IPS DF 6.9 (cell line): ENCODE results near the gene KRT83.

Experiments
- DNase-seq: peaks from one replicate; pipeline ENCODE4 v3.0.0-alpha.2; 2013; ENCODE audit warnings: low read depth, low spot score
- H3K27ac ChIP-seq: one replicate; pipeline ENCODE4 v1.5.1; 2013; ENCODE audit warnings: low read length, control low read depth
- H3K27me3 ChIP-seq: 2 replicates; pipeline ENCODE4 v1.6.1; 2013; ENCODE audit warnings: mild to moderate bottlenecking, low read length; ENCODE audit not compliant: control insufficient read depth, insufficient read depth
- H3K36me3 ChIP-seq: 2 replicates; pipeline ENCODE4 v1.6.1; 2013; ENCODE audit warnings: low read length; ENCODE audit not compliant: control insufficient read depth, insufficient read depth
- H3K4me1 ChIP-seq: 2 replicates; pipeline ENCODE4 v1.6.1; 2013; ENCODE audit warnings: low read length; ENCODE audit not compliant: control insufficient read depth, insufficient read depth
- H3K4me3 ChIP-seq: 2 replicates; pipeline ENCODE4 v1.5.1; 2013; ENCODE audit warnings: mild to moderate bottlenecking, low read length
- H3K9me3 ChIP-seq: 2 replicates; pipeline ENCODE4 v1.6.1; 2013; ENCODE audit warnings: low read length, inconsistent platforms; ENCODE audit not compliant: control insufficient read depth, insufficient read depth
- WGBS: extraction: QIAGEN DNeasy Blood & Tissue Kit; methylation state at CpG from one replicate; pipeline ENCODE4 v1.1.7; 2013; ENCODE audit warnings: mixed read lengths, missing lambda C conversion rate; ENCODE audit not compliant: insufficient read length, insufficient coverage; 5-methylcytosine and 5-hydroxymethylcytosine counted together

Gene KRT83

DNA sequence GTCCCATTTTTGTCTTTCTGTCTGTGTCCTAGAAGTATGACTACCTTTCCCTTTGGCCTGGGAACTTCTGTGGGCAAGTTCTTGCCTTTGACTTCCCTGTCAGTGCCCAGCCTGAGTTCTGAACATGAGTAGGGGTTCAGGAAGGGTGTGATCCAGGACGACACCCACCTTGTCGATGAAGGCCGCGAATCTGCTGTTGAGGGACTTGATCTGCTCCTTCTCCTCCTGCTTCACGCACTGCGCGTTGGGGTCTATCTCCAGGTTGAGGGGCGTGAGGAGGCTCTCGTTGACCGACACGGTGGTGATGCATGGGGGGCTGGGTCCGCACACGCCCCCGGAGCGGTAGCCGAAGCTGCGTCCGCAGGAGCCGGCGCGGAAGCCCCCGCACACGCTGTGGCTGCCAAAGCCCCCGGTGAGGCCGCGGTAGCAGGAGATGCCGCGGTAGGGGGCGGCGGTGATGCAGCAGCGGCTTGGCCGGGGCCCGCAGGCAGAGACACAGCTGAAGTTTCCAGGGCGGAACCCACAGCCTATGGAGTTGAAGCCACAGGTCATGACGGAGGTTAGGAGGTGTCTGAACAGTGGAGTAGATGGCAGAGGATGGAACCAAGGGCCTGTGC, at the start of gene KRT83:
Gene KRT83, minus strand, starts transcription at position 615 of the 617 bp plus-strand sequence. Its CDS starts 63 bp downstream, at position 552.
- no peak for DNase-seq
- Histone ChIP-seq H3K27ac (no peak within 1 kb of the TSS), H3K9me3 (no peaks in the 10 kb centered on the region), H3K4me3 (no peak within 1 kb of the TSS), H3K4me1 (no peaks in the 10 kb centered on the region), H3K36me3 (no peaks in the 10 kb centered on the region), H3K27me3 (no peaks in the 10 kb centered on the region)
- WGBS = no CpG with 5 or more reads among the region's 35 CpGs

DNA sequence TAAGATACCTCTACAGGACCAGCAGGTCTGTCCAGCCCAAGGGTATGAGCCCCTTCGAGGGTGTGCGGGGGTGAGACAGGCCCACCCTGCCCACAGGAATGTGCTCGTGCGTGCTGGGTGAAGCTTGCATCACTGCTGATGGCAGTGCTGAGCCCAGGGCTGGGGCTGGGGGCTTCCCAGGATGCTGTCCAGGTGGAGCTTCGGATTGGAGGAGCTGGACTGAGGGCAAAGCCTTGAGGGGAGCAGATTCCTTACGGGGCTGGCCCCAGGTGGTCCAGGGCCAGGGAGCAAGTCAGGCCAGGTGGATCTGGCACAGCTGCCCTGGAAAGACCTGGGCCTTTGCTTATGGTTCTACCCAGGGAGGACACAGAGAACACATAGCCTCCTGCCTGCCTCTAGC, 48.6 kb upstream of the KRT83 start:
- WGBS = no CpG with 5 or more reads among the region's 6 CpGs

DNA sequence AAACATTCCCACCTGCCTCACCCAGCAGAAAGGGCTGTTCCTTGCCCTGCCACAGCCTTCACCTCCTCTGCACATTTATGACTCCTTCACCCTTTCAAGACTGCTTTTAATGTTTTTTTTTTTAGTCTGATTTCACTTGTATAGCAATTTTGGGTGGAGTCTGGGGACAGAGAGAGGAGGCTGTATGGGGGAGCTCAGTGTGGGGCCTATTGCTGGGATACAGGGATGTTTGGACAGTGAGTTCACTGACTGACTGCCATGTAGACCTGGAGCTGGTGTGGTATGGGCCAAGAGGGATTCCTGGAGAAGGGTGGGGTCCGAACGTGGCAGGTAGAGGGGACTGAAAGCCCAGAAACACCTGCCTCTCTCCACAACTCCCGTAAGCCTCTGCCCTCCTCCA, 48.0 kb upstream of the KRT83 start:
- Histone ChIP-seq H3K4me3 (no peak overlapping the region), H3K4me1 (no peaks in the 10 kb centered on the region), H3K9me3 (no peaks in the 10 kb centered on the region), H3K27me3 (no peaks in the 10 kb centered on the region), H3K27ac (no peak overlapping the region), H3K36me3 (no peaks in the 10 kb centered on the region)
- no CpG with 5 or more reads among the region's 3 CpGs for WGBS
- no peak for DNase-seq

More for the DNA sequence above, 48.6 kb upstream of the KRT83 start:
- Histone ChIP-seq H3K9me3 (no peaks in the 10 kb centered on the region), H3K27me3 (no peaks in the 10 kb centered on the region), H3K4me3 (no peak overlapping the region), H3K27ac (no peak overlapping the region), H3K4me1 (no peaks in the 10 kb centered on the region), H3K36me3 (no peaks in the 10 kb centered on the region)
- no peak for DNase-seq

DNA sequence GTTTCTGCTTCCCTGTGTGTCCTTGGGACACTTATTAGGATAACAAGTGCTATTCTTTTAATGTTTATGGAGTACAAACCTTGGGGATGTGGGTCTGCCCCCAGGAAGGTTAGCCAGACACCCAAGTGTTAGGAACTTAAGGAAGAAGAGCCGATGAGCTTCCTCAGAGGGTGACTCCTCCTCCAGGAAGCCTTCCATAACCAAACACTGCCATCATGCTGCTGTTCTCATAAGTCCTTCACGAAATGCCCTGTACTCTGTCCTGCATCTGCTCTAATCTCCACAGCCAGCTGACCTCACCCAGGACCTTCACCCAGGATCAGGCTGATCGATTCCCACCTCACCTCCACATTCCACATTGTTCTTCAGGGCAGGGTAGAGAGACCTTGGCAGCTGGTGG, 47.3 kb upstream of the KRT83 start:
- H3K9me3 ChIP-seq = no peaks in the 10 kb centered on the region
- no peak overlapping the region for H3K27ac ChIP-seq
- no peak for DNase-seq
- H3K27me3 ChIP-seq = no peaks in the 10 kb centered on the region
- WGBS = no CpG with 5 or more reads among the region's 3 CpGs
- no peaks in the 10 kb centered on the region for H3K36me3 ChIP-seq
- no peaks in the 10 kb centered on the region for H3K4me1 ChIP-seq
- no peak overlapping the region for H3K4me3 ChIP-seq

DNA sequence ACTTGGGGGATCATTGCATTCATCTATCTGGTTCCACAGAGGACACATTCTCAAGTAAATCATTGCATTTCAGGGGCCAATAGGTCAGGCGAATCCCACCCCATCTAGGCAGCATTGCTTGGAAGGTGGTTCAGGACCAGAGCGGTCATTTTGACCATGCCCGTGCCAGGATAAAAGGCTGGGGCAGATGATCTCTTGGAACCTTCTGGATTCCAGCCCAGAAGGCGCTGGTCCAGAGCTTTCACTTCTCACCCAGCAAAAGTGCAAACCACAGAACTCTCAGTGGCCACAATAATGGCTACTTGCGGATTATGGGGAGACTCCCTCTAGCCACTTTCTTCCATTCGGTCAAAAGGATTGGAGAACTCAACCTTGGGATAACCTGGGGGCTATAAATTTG, 46.7 kb upstream of the KRT83 start:
- Histone ChIP-seq H3K4me1 (no peaks in the 10 kb centered on the region), H3K36me3 (no peaks in the 10 kb centered on the region), H3K27me3 (no peaks in the 10 kb centered on the region), H3K27ac (no peak overlapping the region), H3K9me3 (no peaks in the 10 kb centered on the region), H3K4me3 (no peak overlapping the region)
- WGBS = no CpG with 5 or more reads among the region's 6 CpGs
- DNase-seq = no peak

DNA sequence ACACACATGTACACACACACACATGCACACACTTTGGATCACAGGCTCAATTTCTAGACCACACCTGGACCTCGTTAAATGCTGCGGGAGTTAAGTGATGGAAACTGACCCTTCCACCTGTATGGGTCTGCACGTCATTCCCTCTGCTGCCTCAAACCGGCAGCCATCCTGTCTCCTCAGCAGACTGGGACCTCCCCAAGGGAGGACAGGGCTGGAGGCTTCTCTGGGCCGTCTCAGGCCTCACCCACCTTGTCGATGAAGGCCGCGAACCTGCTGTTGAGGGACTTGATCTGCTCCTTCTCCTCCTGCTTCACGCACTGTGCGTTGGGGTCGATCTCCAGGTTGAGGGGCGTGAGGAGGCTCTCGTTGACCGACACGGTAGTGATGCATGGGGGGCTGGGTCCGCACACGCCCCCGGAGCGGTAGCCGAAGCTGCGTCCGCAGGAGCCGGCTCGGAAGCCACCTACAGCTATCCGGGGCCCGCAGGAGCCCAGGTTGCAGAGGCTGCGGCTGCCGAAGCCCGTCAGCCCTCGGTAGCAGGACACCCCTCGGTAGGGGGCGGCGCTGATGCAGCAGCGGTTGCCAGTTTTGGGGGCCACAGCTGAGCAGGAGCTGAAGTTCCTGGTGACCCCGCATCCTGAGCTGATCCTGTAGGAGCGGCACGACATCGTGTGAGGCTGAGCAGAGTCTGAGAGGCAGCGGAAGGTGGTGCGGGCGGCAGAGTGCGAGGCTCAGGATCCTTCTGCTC, 45.7 kb upstream of the KRT83 start, which contains the start of gene KRT85:
Gene KRT85, minus strand, starts transcription at position 744 of the 748 bp plus-strand sequence. Its CDS starts 76 bp downstream, at position 668.
- H3K4me1 ChIP-seq = no peaks in the 10 kb centered on the region; the same call in 1 of the 2 replicates
- no peak within 1 kb of the TSS for H3K4me3 ChIP-seq
- no peak for DNase-seq
- WGBS = no CpG with 5 or more reads among the region's 42 CpGs
- no peaks in the 10 kb centered on the region for H3K36me3 ChIP-seq
- no peaks in the 10 kb centered on the region for H3K9me3 ChIP-seq
- H3K27me3 ChIP-seq = no peaks in the 10 kb centered on the region
- no peak within 1 kb of the TSS for H3K27ac ChIP-seq

DNA sequence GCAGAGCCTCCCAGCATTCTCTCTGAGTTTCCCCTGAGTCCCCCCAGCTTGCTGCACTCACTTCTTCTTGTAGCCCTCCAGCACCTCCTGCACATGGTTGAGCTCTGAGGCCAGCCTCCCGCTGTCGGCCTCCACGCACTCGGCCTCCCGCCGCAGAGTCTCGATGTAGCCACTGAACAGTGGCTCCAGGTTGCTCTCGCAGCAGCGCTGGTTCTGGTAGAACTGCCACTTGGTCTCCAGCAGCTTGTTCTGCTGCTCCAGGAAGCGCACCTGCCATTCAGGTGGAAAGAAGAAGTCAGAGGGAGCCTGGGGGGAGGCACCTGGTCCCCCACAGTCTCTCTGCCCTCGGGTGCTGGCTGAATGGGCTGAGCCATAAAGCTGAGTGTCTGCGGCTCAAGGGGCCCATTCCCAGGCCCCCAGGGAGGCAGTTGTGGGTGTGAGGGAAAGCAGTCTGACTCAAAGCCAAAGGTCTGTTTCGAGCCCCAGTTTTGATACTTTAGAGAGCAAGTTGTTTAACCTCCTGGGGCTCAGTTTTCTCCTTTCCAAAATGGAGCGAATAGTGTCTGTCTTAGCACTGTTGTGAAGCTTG, 43.8 kb upstream of the KRT83 start:
- Histone ChIP-seq H3K9me3 (no peaks in the 10 kb centered on the region), H3K27me3 (no peaks in the 10 kb centered on the region), H3K36me3 (no peaks in the 10 kb centered on the region), H3K27ac (no peak overlapping the region), H3K4me1 (no peaks in the 10 kb centered on the region; the same call in 1 of the 2 replicates), H3K4me3 (no peak overlapping the region)
- WGBS = no CpG with 5 or more reads among the region's 14 CpGs
- no peak for DNase-seq

DNA sequence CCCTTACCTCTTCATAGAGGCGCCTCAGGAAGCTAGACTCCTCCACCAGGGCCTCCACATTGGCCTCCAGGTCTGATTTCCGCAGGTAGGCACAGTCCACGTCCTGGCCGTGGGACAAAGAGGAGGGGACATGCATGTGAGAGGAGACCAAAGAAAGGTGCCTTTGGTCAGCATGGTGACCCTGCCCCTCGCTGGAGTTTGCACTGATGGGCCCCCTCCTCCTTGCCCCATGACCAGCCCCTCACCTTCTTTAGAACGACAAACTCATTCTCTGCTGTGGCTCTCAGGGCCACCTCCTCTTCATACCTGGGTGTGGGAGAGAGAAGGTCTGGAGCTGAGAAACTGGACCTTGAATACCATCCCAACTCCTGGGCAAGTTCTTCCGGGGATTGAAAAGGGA, 42.9 kb upstream of the KRT83 start:
- no peaks in the 10 kb centered on the region for H3K36me3 ChIP-seq
- H3K27me3 ChIP-seq = no peaks in the 10 kb centered on the region
- no CpG with 5 or more reads among the region's 7 CpGs for WGBS
- no peak overlapping the region for H3K4me3 ChIP-seq
- no peaks in the 10 kb centered on the region; the same call in 1 of the 2 replicates for H3K4me1 ChIP-seq
- DNase-seq = no peak
- H3K9me3 ChIP-seq = no peaks in the 10 kb centered on the region
- H3K27ac ChIP-seq = no peak overlapping the region

DNA sequence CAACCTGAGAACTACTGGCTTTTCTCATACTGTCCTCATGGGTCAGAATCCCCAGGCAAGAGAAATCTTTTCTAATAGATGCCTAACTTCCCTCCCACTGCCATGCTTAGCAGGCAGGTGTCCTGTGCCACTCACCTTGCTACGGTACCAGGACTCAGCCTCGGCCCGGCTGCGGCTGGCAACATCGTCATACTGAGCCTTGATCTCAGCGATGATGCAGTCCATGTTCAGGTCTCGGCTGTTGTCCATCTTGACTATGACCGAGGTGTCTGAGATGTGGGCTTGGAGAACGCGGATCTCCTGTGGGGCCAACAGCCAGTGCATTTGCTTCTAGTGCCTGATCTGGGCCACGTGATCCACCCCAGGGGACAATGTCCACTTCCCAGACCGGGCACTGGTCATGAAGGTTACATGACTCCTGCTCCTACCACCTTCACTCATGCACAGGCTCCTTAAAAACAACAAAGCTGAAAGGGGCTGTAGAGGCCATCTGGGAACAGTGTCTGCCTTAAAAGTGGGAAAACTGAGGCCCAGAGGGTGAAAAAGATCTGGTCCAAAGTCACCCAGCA, 42.0 kb upstream of the KRT83 start:
- no CpG with 5 or more reads among the region's 12 CpGs for WGBS
- Histone ChIP-seq H3K4me3 (no peak overlapping the region), H3K27ac (no peak overlapping the region), H3K9me3 (no peaks in the 10 kb centered on the region), H3K4me1 (no peaks in the 10 kb centered on the region; the same call in 1 of the 2 replicates), H3K27me3 (no peaks in the 10 kb centered on the region), H3K36me3 (no peaks in the 10 kb centered on the region)
- DNase-seq = no peak

DNA sequence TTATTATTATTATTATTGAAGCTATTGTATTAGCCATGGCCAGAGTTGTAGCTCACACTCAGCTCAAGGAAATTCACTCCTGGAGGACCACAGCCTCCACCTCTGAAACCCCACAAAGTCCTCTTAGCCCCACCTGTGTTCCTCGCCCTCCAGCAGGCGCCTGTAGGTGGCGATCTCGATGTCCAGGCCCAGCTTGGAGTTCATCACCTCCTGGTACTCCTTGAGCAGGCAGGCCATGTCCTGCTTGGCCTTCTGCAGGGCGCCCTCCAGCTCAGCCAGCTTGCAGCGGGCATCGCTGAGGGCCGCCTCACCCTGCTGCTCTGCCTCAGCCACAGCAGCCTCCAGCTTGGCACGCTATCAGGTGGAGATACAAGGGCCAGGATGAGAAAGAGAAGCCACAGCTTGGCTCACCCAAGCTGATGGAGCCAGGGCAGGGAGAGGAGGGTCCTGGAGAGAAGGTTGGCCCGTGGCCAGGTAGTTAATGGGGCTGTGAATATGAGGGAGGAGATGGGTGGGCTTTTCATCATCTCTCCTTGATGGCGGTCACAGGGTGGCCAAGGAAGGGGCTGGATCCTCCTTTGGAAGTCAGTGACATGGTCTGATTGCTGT, 41.0 kb upstream of the KRT83 start:
- H3K36me3 ChIP-seq = no peaks in the 10 kb centered on the region
- H3K4me1 ChIP-seq = no peaks in the 10 kb centered on the region; the same call in 1 of the 2 replicates
- H3K9me3 ChIP-seq = no peaks in the 10 kb centered on the region
- no peak overlapping the region for H3K4me3 ChIP-seq
- no peak overlapping the region for H3K27ac ChIP-seq
- DNase-seq = no peak
- WGBS = no CpG with 5 or more reads among the region's 11 CpGs
- no peaks in the 10 kb centered on the region for H3K27me3 ChIP-seq
